Astrocyte (in vitro differentiated cells and primary cell): ENCODE measurements around the gene MCF2L.

Experiments used
- EZH2 ChIP-seq: IDR thresholded peaks from 2 replicates; pipeline ENCODE4 v1.6.1; 2012; ENCODE audit warnings: mild to moderate bottlenecking, low read length, inconsistent platforms; ENCODE audit not compliant: insufficient read depth
- TF ChIP-seq, protein P1 (sequence below): IDR thresholded peaks from 2 replicates; pipeline ENCODE4 v1.5.1; 2011; ENCODE audit warnings: low read depth, mild to moderate bottlenecking, inconsistent platforms, low read length, moderate library complexity; ENCODE audit not compliant: insufficient read depth

DNA sequence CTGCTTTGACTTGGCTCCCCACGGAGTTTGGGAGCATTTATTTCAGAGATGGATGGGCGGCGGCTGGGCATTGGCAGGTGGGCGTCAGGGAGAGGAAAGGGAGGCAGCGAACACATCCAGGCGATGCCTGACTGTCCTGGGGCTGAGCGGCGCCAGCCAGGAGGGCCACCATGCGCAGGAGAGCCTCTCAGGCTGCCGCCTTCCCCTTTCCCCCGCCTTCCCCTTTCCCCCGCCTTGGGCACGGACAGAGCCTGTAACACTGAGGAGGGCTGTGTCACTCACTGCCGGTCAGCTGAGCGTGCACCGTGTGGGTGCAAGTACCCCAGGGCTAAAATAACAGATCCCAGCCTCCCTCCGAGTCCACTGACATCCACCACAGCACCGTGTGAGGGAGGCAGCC is 11.4 kb downstream of the MCF2L start:
- TF ChIP-seq EZH2, result no peak
- TF ChIP-seq, protein P1, sequence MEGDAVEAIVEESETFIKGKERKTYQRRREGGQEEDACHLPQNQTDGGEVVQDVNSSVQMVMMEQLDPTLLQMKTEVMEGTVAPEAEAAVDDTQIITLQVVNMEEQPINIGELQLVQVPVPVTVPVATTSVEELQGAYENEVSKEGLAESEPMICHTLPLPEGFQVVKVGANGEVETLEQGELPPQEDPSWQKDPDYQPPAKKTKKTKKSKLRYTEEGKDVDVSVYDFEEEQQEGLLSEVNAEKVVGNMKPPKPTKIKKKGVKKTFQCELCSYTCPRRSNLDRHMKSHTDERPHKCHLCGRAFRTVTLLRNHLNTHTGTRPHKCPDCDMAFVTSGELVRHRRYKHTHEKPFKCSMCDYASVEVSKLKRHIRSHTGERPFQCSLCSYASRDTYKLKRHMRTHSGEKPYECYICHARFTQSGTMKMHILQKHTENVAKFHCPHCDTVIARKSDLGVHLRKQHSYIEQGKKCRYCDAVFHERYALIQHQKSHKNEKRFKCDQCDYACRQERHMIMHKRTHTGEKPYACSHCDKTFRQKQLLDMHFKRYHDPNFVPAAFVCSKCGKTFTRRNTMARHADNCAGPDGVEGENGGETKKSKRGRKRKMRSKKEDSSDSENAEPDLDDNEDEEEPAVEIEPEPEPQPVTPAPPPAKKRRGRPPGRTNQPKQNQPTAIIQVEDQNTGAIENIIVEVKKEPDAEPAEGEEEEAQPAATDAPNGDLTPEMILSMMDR, result no peak
